A673 (cell line): ENCODE measurements around the gene STEAP1B. TPM values are rescaled to one million over a fixed set of nuclear protein-coding genes. Genes with fewer than 3 reads are reported as not detected.
A peak's percentile ranks its signal among the peaks of the same experiment; 100 is the strongest.
"Not testable (repeated sequence)": the region's sequence is repeated elsewhere in the genome, so short reads cannot be mapped to it uniquely, and the experiment has no call there.

ENCODE experiments used
- BruUV-seq: library from RNA; stranded (reverse); fragments of 400-500 nt; replicated peaks from 2 replicates; lab custom pipeline; 2021; lab: Mats Ljungman, UMichigan
- CTCF ChIA-PET: fragments of 300-600 bp; sonication (Branson Sonifier 250); formaldehyde crosslinking; loops from one replicate; lab custom pipeline; 2022; ENCODE audit warnings: antibody characterized with exemption; lab: Charles Lee
- POLR2A ChIA-PET: fragments of 300-600 bp; sonication (Branson Sonifier 250); formaldehyde crosslinking; loops from one replicate; lab custom pipeline; 2022; ENCODE audit warnings: antibody characterized with exemption; ENCODE audit not compliant: low non-redundant PET; lab: Charles Lee
- DNase-seq: peaks from one replicate; pipeline ENCODE4 v3.0.0-alpha.2; 2015; ENCODE audit warnings: low spot score
- H3K27ac ChIP-seq: fragments of 200-600 bp; sonication (generic); 2 replicates; pipeline ENCODE4 v1.5.1; 2016; ENCODE audit warnings: mixed run types, low read depth, mild to moderate bottlenecking, mixed read lengths, antibody characterized with exemption, low read length; ENCODE audit not compliant: poor library complexity, severe bottlenecking
- H3K27me3 ChIP-seq: fragments of 200-600 bp; sonication (generic); replicated peaks from 2 replicates; pipeline ENCODE4 v1.6.1; 2017; ENCODE audit warnings: mixed run types, low read depth, mild to moderate bottlenecking, mixed read lengths, antibody characterized with exemption, low read length; ENCODE audit not compliant: insufficient read depth, poor library complexity
- H3K36me3 ChIP-seq: fragments of 200-600 bp; sonication (generic); 2 replicates; pipeline ENCODE4 v1.6.1; 2016; ENCODE audit warnings: mixed run types, mild to moderate bottlenecking, mixed read lengths, antibody characterized with exemption, low read length; ENCODE audit not compliant: insufficient read depth, poor library complexity, severe bottlenecking
- H3K4me1 ChIP-seq: fragments of 200-600 bp; sonication (generic); 2 replicates; pipeline ENCODE4 v1.6.1; 2017; ENCODE audit warnings: mixed run types, mild to moderate bottlenecking, mixed read lengths, antibody characterized with exemption, low read length; ENCODE audit not compliant: insufficient read depth, poor library complexity, severe bottlenecking
- H3K4me3 ChIP-seq: fragments of 200-600 bp; sonication (generic); 2 replicates; pipeline ENCODE4 v1.5.1; 2016; ENCODE audit warnings: low read depth, mixed run types, mild to moderate bottlenecking, mixed read lengths, low read length; ENCODE audit not compliant: poor library complexity, severe bottlenecking
- H3K9me3 ChIP-seq: fragments of 200-600 bp; sonication (generic); 2 replicates; pipeline ENCODE4 v1.6.1; 2016; ENCODE audit warnings: mixed run types, low read depth, mild to moderate bottlenecking, mixed read lengths, antibody characterized with exemption, low read length; ENCODE audit not compliant: poor library complexity, severe bottlenecking
- CTCF ChIP-seq: fragments of 300-800, 200-600 bp; sonication (generic); conservative IDR thresholded peaks from 2 replicates; pipeline ENCODE4 v1.5.1; 2017; ENCODE audit warnings: low read depth, mild to moderate bottlenecking, antibody characterized with exemption, low read length, moderate library complexity, mixed read lengths
- EZH2 ChIP-seq: fragments of 200-600 bp; sonication (generic); IDR thresholded peaks from 2 replicates; pipeline ENCODE4 v1.6.1; 2017; ENCODE audit warnings: borderline replicate concordance, low read depth, mild to moderate bottlenecking, mixed read lengths, antibody characterized with exemption, low read length; ENCODE audit not compliant: poor library complexity, severe bottlenecking
- intact Hi-C: fragments of 100-400 bp; cut with micrococcal nuclease; formaldehyde crosslinking; loops from one replicate; pipeline ENCODE4 v1.10.0; 2022; ENCODE audit not compliant: unreplicated experiment
- total RNA-seq: library from RNA; stranded (reverse); gene quantifications from 2 replicates; pipeline ENCODE4 v1.2.3, GENCODE V29; 2021

Gene STEAP1B
- total RNA-seq, 1 experiment from 2014 or later: 49.9 TPM

GRCh38 chr7:22433710-22434460 is 66.1 kb downstream of the STEAP1B start:
- POLR2A ChIA-PET: no interaction called here
- peaks cover 10% of the 10 kb centered on the region for H3K4me1 ChIP-seq
- CTCF ChIA-PET: no interaction called here
- BruUV-seq: no TSS peak
- no peaks in the 10 kb centered on the region for H3K9me3 ChIP-seq
- no peak overlapping the region for H3K4me3 ChIP-seq
- DNase-seq: peak; percentile 74
- intact Hi-C loops: no loop called here
- no peak overlapping the region for H3K27ac ChIP-seq
- TF ChIP-seq CTCF (no peak), EZH2 (no peak)
- H3K36me3 ChIP-seq: no peaks in the 10 kb centered on the region
- no peaks in the 10 kb centered on the region for H3K27me3 ChIP-seq

GRCh38 chr7:22433165-22433700 is 66.8 kb downstream of the STEAP1B start:
- POLR2A ChIA-PET, H3K4me3 ChIP-seq, DNase-seq, H3K4me1 ChIP-seq, H3K36me3 ChIP-seq, CTCF ChIA-PET, H3K27ac ChIP-seq, H3K27me3 ChIP-seq, intact Hi-C loops, H3K9me3 ChIP-seq, BruUV-seq: not testable (repeated sequence)

GRCh38 chr7:22432203-22432718 is 67.7 kb downstream of the STEAP1B start:
- ChIA-PET CTCF (no interaction called here), POLR2A (no interaction called here)
- intact Hi-C loops: no loop called here
- no TSS peak for BruUV-seq
- Histone ChIP-seq H3K27me3 (no peaks in the 10 kb centered on the region), H3K27ac (no peak overlapping the region), H3K4me3 (no peak overlapping the region), H3K9me3 (no peaks in the 10 kb centered on the region), H3K4me1 (peaks cover 10% of the 10 kb centered on the region), H3K36me3 (no peaks in the 10 kb centered on the region)
- DNase-seq: no peak
- TF ChIP-seq CTCF: no peak
- TF ChIP-seq EZH2: no peak
